Transverse colon (tissue), 4 donors: ENCODE measurements around the gene KRAS.
A peak's percentile ranks its signal among the peaks of the same experiment; 100 is the strongest.

ENCODE experiments used
- EP300 ChIP-seq: sonication (generic); formaldehyde crosslinking; IDR thresholded peaks from one replicate; pipeline ENCODE4 v1.6.1; 2017; ENCODE audit warnings: antibody characterized with exemption, low read depth
- POLR2A ChIP-seq: fragments of 450-650 bp; IDR thresholded peaks from one replicate; pipeline ENCODE4 v1.6.1; 2016; ENCODE audit warnings: antibody characterized with exemption, mild to moderate bottlenecking, moderate library complexity
- POLR2AphosphoS5 ChIP-seq, 3 donors: sonication (generic); formaldehyde crosslinking; IDR thresholded peaks; one replicate each; pipeline ENCODE4 v1.6.1; 2016; ENCODE audit warnings: antibody characterized with exemption in 3 of 3
- TF ChIP-seq, protein P1 (sequence below), 5 experiments: fragments of 200-600 bp in 3 of 5; fragments of 450-650 bp in 2 of 5; sonication (generic) in 3 of 5; IDR thresholded peaks; 1 replicate in 2 of 5; 2 replicates in 3 of 5; pipeline ENCODE4 v1.5.1; 2016 to 2017; ENCODE audit warnings: antibody characterized with exemption in 5 of 5, inconsistent platforms in 3 of 5, mild to moderate bottlenecking in 2 of 5, moderate library complexity in 1 of 5

DNA sequence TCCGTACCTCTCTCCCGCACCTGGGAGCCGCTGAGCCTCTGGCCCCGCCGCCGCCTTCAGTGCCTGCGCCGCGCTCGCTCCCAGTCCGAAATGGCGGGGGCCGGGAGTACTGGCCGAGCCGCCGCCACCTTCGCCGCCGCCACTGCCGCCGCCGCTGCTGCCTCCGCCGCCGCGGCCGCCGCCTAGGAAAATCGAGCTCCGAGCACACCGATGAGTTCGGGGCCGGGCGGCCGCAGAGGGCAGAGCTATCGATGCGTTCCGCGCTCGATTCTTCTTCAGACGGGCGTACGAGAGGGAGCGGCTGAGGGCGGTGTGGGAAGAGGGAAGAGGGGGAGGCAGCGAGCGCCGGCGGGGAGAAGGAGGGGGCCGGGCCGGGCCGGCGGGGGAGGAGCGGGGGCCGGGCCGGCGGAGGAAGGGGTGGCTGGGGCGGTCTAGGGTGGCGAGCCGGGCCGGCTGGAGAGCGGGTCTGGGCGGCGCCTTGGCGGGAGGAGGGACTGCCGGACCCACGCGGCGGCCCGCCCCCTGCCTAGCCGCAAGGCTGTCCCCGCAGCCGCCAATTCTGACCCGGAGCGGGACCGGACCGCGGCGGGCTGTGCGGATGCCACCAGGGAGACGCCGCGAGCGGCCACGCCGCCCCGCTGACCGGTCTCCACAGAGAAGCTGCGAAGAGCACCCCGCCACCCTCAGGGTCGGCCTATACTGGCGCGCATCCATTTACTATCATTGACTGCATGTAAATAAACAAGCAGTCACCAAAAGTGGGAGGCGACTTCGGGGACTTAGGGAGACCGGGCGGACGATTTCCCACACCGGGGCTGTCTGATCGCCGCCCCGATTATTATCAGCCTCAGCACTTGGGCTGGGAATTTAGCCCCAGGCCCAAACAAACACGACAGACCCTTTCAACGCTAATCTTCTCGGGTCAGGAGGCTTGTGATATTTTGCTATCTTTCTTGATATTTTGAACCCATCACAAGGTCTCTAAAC lies at the start of gene KRAS:
- TF ChIP-seq, protein P1, sequence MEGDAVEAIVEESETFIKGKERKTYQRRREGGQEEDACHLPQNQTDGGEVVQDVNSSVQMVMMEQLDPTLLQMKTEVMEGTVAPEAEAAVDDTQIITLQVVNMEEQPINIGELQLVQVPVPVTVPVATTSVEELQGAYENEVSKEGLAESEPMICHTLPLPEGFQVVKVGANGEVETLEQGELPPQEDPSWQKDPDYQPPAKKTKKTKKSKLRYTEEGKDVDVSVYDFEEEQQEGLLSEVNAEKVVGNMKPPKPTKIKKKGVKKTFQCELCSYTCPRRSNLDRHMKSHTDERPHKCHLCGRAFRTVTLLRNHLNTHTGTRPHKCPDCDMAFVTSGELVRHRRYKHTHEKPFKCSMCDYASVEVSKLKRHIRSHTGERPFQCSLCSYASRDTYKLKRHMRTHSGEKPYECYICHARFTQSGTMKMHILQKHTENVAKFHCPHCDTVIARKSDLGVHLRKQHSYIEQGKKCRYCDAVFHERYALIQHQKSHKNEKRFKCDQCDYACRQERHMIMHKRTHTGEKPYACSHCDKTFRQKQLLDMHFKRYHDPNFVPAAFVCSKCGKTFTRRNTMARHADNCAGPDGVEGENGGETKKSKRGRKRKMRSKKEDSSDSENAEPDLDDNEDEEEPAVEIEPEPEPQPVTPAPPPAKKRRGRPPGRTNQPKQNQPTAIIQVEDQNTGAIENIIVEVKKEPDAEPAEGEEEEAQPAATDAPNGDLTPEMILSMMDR (IDR thresholded peaks at IDR 0.05) = no peak
- TF ChIP-seq POLR2A (peak; percentile 72), POLR2AphosphoS5 (IDR thresholded peaks at IDR 0.05) (peak; percentile 80 to 95 (median 93)), EP300 (no peak)
